ENCODE measurements around the gene ARHGAP33.

The ARHGAP33 gene, protein sequence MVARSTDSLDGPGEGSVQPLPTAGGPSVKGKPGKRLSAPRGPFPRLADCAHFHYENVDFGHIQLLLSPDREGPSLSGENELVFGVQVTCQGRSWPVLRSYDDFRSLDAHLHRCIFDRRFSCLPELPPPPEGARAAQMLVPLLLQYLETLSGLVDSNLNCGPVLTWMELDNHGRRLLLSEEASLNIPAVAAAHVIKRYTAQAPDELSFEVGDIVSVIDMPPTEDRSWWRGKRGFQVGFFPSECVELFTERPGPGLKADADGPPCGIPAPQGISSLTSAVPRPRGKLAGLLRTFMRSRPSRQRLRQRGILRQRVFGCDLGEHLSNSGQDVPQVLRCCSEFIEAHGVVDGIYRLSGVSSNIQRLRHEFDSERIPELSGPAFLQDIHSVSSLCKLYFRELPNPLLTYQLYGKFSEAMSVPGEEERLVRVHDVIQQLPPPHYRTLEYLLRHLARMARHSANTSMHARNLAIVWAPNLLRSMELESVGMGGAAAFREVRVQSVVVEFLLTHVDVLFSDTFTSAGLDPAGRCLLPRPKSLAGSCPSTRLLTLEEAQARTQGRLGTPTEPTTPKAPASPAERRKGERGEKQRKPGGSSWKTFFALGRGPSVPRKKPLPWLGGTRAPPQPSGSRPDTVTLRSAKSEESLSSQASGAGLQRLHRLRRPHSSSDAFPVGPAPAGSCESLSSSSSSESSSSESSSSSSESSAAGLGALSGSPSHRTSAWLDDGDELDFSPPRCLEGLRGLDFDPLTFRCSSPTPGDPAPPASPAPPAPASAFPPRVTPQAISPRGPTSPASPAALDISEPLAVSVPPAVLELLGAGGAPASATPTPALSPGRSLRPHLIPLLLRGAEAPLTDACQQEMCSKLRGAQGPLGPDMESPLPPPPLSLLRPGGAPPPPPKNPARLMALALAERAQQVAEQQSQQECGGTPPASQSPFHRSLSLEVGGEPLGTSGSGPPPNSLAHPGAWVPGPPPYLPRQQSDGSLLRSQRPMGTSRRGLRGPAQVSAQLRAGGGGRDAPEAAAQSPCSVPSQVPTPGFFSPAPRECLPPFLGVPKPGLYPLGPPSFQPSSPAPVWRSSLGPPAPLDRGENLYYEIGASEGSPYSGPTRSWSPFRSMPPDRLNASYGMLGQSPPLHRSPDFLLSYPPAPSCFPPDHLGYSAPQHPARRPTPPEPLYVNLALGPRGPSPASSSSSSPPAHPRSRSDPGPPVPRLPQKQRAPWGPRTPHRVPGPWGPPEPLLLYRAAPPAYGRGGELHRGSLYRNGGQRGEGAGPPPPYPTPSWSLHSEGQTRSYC

DNA sequence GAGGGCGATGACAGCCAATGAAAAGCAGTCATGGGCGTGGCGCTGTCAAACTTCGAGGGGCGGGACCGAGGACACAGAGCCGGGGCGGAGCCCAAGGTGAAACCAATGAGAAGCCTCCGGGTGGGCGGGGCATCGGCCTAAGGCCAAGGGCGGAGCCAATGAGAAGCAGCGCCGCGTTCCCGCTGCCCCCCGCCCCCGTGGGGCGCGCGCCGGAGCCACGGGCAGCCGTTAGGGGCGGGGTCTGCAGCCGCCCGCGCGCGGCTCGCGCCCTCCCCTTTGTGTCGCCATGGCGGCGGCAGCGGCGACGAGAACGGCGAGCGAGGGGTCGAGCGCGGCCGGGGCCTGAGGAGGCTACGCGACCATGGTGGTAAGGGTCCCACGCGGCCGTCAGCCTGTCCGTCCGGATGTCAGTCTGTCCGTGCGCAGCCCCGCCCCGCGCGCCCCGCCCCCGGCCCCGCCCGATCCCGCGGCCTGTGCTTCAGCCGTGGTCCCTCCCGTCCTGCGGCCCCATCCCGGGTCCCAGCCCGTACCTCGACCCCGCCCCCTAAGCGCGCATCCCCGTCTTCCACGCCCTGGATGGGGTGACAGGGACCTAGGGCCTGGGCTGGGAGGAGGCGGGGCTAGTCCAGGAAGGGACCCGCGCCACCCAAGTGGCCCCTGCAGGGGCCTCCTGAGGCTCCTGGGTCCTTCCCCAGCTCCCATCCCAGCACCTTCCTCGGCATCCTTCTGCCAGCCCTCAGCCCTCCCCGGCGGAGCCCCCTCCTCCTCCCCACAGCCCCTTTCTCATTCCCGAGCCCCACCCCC lies at the start of gene ARHGAP33:
ARHGAP33 (plus strand) TSS at position 267 of the 804 bp plus-strand sequence; CDS start at position 362, 95 bp downstream.
- peak; percentile 95 to 99 for DNase-seq (ENCODE audit: low read depth in 1 of 2, low spot score in 1 of 2)

DNA sequence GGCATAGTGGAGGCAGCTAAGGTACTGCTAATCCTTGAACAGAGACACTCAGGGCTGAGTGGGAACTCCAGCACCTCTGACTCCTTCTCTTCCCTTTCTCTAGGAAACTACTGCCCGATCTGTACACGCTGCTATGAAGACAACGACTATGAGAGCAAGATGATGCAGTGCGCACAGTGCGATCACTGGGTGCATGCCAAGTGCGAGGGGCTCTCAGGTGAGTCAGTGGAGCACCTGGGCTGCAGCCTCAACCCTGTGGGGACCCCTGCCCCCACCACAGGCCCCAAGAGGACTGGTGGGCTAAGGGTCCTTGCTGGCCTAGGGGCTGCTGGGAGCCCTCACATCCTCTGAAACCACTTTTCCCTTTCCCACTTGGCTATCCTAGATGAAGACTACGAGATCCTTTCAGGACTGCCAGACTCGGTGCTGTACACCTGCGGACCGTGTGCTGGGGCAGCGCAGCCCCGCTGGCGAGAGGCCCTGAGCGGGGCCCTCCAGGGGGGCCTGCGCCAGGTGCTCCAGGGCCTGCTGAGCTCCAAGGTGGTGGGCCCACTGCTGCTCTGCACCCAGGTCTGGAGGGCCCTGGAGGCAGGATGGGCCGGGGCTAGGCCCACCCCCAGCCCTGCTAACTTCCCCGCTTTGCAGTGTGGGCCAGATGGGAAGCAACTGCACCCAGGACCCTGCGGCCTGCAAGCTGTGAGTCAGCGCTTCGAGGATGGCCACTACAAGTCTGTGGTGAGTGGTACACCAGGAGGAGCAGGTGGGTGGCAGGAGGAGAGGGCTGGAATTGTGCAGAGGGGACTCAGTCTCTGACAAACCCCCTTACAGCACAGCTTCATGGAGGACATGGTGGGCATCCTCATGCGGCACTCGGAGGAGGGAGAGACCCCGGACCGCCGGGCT lies 48.1 kb upstream of the ARHGAP33 start:
- DNase-seq (ENCODE audit: low read depth in 1 of 2, low spot score in 1 of 2) = no peak

DNA sequence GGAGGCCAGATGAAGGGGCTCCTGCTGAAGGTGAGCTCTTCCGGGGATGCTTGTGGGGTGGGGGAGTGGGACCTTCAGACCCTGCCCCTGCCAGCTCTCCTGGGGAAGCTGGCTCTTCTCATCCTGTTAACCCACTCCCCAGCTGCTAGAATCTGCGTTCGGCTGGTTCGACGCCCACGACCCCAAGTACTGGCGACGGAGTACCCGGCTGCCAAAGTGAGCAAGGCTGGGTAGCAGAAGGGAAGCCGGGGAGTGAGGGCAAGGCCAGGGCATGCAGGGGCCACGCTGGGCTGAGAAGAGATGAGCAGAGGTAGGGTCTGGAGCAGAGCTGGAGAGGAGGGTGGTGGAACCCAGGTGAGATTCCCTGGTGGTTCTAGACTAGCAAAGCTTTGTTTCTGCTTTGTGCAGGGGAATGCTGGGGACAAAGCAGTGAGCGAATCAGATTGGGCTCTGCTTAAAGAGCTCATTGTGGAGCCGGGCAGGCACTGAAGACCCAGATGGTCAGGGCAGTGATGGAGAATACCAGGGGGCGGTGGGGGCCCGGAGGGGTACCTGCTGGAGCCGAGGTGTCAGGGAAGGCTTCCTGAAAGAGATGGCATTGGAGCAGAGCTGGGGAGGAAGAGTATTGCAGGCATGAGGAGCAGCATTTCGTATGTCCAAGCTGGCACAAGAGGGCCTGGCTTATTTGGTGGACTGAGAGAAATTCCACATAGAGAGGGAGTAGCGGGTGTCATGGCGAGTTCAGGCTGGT lies 47.2 kb upstream of the ARHGAP33 start:
- no peak for DNase-seq (ENCODE audit: low read depth in 1 of 2, low spot score in 1 of 2)

DNA sequence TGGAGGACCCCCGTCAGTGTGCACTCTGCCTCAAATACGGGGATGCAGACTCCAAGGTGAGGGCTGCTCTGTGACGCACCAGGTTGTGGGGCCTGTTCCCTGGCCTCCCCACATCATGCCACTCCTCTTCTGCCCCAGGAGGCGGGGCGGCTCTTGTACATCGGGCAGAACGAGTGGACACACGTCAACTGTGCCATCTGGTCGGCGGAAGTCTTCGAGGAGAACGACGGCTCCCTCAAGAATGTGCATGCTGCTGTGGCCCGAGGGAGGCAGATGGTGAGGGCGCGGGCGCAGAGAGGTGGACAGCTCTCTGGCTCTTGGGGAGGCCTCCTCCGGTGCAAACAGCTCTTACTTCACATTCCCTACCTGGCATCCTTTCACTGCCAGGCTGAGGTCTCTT lies 46.3 kb upstream of the ARHGAP33 start:
- no peak for DNase-seq (ENCODE audit: low read depth in 1 of 2, low spot score in 1 of 2)

DNA sequence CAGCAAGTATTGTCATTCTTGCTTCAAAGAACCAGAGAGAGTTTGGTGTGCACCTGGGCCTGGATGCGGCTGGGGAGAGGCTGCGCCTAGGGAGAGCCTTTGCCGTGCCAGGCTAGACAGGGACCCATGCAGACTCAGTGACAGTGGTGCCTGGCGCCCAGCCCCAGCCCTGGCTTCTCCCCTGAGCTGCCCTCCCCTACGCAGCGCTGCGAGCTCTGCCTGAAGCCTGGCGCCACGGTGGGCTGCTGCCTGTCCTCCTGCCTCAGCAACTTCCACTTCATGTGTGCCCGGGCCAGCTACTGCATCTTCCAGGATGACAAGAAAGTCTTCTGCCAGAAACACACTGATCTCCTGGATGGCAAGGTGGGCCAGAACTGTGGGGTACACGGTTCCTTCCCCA lies 45.6 kb upstream of the ARHGAP33 start:
- no peak for DNase-seq (ENCODE audit: low read depth in 1 of 2, low spot score in 1 of 2)

DNA sequence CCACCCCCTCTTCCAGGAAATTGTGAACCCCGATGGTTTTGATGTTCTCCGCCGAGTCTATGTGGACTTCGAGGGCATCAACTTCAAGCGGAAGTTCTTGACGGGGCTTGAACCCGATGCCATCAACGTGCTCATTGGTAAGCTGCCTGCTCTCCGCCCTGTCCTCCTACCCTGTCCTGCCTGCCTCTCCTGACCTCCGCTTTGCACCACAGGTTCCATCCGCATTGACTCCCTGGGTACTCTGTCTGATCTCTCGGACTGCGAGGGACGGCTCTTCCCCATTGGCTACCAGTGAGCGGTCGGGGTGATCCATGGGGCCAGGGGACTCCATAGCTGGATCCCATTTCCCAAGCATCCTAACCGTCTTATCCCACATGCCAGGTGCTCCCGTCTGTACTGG lies 45.0 kb upstream of the ARHGAP33 start:
- DNase-seq (ENCODE audit: low read depth in 1 of 2, low spot score in 1 of 2) = no peak

DNA sequence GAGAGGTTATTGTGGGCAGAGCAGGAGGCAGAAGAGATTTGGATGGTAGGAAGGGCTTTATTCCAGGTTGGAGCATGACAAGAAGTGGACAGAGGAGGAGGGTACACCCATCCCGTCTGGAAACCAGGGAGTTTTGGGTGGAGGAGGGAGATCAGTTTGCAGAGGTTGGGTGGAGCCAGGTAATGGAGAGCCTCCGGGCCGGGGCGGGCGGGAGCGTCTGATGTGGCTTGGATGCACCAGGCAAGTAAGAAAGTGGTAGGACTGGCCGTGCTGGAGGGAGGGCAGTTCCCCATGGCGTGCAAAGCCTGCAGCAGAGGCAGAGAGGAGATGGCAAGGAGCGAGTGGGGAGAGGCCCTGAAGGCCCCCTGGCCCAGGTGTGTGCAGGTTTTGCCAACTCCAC lies 44.0 kb upstream of the ARHGAP33 start:
- DNase-seq (ENCODE audit: low read depth in 1 of 2, low spot score in 1 of 2) = no peak

DNA sequence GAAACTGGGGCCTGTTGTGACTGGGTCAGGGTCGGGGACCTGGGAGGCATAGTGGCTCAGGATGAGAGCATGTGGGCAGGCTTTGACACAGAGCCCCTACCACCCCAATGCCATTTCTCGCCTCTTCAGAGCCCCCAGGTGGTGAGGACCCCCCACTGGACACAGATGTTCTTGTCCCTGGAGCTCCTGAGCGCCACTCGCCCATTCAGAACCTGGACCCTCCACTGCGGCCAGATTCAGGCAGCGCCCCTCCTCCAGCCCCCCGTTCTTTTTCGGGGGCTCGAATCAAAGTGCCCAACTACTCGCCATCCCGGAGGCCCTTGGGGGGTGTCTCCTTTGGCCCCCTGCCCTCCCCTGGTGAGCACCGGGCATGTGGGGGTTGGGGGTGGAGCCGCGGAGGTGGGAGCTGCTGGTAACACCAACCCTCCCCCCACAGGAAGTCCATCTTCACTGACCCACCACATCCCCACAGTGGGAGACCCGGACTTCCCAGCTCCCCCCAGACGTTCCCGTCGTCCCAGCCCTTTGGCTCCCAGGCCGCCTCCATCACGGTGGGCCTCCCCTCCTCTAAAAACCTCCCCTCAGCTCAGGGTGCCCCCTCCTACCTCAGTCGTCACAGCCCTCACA lies 43.5 kb upstream of the ARHGAP33 start:
- DNase-seq (ENCODE audit: low read depth in 1 of 2, low spot score in 1 of 2) = no peak

DNA sequence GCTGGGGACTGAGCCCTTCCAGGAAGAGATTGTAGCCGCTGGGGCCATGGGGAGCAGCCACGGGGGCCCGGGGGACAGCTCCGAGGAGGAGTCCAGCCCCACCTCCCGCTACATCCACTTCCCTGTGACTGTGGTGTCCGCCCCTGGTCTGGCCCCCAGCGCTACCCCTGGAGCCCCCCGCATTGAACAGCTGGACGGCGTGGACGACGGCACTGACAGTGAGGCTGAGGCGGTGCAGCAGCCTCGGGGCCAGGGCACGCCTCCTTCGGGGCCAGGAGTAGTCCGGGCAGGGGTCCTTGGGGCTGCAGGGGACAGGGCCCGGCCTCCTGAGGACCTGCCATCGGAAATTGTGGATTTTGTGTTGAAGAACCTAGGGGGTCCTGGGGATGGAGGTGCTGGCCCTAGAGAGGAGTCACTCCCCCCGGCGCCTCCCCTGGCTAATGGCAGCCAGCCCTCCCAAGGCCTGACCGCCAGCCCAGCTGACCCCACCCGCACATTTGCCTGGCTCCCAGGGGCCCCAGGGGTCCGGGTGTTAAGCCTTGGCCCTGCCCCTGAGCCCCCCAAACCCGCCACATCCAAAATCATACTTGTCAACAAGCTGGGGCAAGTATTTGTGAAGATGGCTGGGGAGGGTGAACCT lies 42.7 kb upstream of the ARHGAP33 start:
- no peak for DNase-seq (ENCODE audit: low read depth in 1 of 2, low spot score in 1 of 2)

DNA sequence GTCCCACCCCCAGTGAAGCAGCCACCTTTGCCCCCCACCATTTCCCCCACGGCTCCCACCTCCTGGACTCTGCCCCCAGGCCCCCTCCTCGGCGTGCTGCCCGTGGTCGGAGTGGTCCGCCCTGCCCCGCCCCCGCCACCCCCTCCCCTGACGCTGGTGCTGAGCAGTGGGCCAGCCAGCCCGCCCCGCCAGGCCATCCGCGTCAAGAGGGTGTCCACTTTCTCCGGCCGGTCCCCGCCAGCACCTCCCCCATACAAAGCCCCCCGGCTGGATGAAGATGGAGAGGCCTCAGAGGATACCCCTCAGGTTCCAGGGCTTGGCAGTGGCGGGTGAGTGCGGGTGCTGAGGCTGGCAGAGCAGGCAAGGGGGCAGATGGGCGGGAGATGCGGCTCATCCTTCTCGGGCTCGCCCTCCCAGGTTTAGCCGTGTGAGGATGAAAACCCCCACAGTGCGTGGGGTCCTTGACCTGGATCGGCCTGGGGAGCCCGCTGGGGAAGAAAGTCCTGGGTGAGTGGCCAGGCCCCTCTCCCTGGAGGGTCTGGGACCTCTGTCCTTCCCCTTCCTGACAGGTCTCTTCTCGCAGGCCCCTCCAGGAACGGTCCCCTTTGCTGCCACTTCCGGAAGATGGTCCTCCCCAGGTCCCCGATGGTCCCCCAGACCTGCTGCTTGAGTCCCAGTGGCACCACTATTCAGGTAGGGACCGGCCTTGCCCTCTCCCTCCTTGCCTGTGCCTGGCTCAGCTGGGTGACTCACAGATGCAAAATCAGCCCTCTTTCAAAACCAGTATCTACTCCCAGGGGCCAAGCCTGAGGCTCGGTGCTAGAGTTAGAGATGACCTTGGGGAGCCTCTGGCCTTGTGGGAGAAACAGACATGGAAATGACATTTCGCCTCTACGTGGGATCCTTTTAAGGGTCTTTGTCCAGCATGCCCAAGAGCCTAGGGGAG lies 41.9 kb upstream of the ARHGAP33 start:
- no peak for DNase-seq (ENCODE audit: low read depth in 1 of 2, low spot score in 1 of 2)

DNA sequence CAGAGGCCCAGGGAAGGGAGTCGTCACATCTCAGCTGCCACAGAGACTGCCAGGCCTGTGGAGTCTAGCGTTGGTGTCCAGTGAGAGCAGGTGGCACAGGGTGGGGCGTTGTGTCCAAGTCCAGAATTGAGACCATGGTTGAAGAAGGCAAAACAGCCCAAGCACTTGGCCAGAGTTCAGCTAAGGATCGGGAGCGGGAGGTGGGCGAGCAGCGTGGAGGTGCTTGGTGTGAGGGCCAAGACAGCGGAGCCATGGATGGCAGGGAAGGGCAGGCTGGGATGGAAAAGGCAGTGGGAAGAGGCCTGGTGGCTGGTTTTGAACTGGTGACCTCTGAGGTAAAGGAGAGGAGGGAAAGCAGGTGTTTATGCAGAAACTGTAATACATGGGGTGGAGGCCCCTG lies 41.1 kb upstream of the ARHGAP33 start:
- no peak for DNase-seq (ENCODE audit: low read depth in 1 of 2, low spot score in 1 of 2)

DNA sequence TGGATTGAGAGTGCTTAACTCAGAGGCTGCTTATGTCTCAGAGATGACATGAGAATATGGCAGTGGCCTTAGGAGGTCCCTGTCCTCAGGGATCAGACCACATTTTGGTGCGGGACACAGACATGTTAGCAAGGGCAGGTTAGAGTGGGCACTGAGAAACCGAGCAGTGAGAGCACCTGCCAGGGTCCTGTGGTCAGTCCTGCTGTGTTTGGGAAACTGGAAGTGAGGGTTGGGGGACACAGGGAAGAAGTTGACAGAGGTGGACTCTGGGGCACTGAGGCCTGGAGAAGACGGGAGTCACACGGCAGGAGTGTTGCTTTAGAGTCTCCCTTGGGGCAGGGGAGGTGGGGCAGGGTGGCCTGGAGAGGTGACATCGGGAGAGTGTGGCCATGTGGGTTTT lies 40.5 kb upstream of the ARHGAP33 start:
- DNase-seq (ENCODE audit: low read depth in 1 of 2, low spot score in 1 of 2) = no peak

DNA sequence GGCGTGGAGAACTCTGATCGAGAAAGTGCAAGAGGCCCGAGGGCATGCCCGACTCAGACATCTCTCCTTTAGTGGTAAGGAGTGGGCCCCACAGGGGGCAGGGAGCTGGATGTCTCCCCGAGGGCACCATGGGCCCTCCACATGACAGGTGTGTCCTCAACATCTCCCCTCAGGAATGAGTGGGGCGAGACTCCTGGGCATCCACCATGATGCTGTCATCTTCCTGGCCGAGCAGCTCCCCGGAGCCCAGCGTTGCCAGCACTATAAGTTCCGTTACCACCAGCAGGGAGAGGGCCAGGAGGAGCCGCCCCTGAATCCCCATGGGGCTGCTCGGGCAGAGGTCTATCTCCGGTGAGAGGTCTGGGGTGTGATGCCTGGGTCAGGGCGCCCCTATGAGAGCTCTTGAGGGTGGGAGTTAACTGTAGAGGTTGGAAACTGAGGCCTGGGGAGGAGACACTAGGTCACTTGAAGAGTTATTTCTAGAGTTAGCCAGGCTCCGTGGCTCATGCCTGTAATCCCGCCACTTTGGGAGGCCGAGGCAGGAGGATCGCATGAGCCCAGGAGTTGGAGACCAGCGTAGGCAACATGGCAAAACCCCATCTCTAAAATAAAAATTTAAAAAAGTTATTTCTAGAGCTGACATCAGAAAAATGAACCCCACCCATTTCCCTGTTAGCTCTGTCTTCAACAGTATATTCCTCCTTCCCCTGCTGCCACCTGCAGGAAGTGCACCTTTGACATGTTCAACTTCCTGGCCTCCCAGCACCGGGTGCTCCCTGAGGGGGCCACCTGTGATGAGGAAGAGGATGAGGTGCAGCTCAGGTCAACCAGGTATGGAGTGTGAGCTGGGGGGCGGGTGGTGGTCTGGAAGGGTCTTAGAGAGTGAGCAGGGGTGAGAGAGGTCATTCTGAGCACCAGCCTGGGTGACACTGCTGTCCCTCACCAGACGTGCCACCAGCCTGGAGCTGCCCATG lies 38.2 kb upstream of the ARHGAP33 start:
- no peak for DNase-seq (ENCODE audit: low read depth in 1 of 2, low spot score in 1 of 2)

DNA sequence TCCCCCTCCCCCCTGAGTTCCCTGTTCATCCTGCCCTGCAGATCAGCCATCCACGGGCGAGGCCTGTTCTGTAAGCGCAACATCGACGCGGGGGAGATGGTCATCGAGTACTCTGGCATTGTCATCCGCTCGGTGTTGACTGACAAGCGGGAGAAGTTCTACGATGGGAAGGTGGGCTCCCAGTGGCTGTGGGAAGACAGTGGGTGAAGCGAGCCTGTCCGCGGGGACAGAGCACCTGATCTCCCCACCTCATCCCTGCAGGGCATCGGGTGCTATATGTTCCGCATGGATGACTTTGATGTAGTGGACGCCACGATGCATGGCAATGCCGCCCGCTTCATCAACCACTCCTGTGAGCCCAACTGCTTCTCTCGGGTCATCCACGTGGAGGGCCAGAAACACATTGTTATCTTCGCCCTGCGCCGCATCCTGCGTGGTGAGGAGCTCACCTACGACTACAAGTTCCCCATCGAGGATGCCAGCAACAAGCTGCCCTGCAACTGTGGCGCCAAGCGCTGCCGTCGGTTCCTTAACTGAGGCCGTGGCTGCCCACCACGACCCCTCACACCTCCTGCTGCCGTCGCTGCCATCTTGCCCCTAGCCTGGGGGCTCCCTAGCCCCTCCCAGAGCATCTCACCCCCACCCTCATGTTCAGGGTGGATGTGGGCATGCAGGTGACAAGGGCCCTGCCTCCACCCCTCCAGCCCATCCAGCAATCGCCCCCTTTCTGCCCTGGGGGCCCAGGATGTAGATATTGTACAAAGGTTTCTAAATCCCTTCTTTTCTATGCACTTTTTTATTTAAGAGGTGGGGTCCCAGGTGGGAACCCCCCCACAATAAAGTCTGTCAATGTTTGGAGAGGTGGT lies 37.1 kb upstream of the ARHGAP33 start:
- DNase-seq (ENCODE audit: low read depth in 1 of 2, low spot score in 1 of 2) = no peak

DNA sequence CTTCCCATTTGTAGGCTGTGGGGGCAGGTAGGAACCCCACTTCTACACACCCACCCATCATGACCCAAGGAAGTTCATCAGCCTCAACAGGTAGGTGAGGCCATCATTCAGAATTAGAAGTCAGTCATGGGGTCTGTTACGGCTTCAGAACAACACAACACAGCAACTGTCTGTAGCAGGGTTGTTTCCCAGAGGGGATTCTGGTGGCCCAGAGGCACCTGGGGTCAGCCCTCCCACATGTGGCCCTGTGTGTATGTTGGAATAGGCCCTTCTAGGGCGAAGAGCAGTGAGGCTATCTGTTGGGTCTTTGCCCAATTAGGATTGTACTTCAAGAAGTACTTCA lies 36.5 kb upstream of the ARHGAP33 start:
- no peak for DNase-seq (ENCODE audit: low read depth in 1 of 2, low spot score in 1 of 2)
